Mesendoderm (in vitro differentiated cells): ENCODE data around the gene UBQLN3.

Source experiments
- DNase-seq: peaks from one replicate; pipeline ENCODE4 v3.0.0; 2013
- H2AK5ac ChIP-seq: 2 replicates; pipeline ENCODE4 v1.6.1; 2013; ENCODE audit warnings: low read length, inconsistent platforms
- H2BK120ac ChIP-seq: 2 replicates; pipeline ENCODE4 v1.6.1; 2013; ENCODE audit warnings: low read depth, mild to moderate bottlenecking, low read length, moderate library complexity, mixed read lengths
- H2BK15ac ChIP-seq: replicated peaks from 2 replicates; pipeline ENCODE4 v1.6.1; 2013; ENCODE audit warnings: low read depth, mild to moderate bottlenecking, moderate library complexity
- H2BK5ac ChIP-seq: 2 replicates; pipeline ENCODE4 v1.6.1; 2013; ENCODE audit warnings: low read length, inconsistent platforms
- H3K18ac ChIP-seq: 2 replicates; pipeline ENCODE4 v1.6.1; 2013; ENCODE audit warnings: mild to moderate bottlenecking, low read length, mixed read lengths
- H3K23ac ChIP-seq: one replicate; pipeline ENCODE4 v1.6.1; 2013; ENCODE audit warnings: low read length
- H3K27ac ChIP-seq: 2 replicates; pipeline ENCODE4 v1.5.1; 2013; ENCODE audit warnings: low read depth, mild to moderate bottlenecking, inconsistent platforms, low read length, moderate library complexity
- H3K27me3 ChIP-seq: 2 replicates; pipeline ENCODE4 v1.6.1; 2013; ENCODE audit warnings: low read length, control low read depth, mild to moderate bottlenecking, inconsistent platforms; ENCODE audit not compliant: insufficient read depth, poor library complexity
- H3K36me3 ChIP-seq: 2 replicates; pipeline ENCODE4 v1.6.1; 2013; ENCODE audit warnings: low read length, inconsistent platforms; ENCODE audit not compliant: control insufficient read depth, insufficient read depth
- H3K4ac ChIP-seq: one replicate; pipeline ENCODE4 v1.6.1; 2013; ENCODE audit warnings: low read depth, mild to moderate bottlenecking, low read length, moderate library complexity
- H3K4me1 ChIP-seq: 2 replicates; pipeline ENCODE4 v1.6.1; 2013; ENCODE audit warnings: low read depth, low read length, inconsistent platforms; ENCODE audit not compliant: control insufficient read depth
- H3K4me2 ChIP-seq: 2 replicates; pipeline ENCODE4 v1.6.1; 2013; ENCODE audit warnings: low read length
- H3K4me3 ChIP-seq: 2 replicates; pipeline ENCODE4 v1.5.1; 2013; ENCODE audit warnings: mild to moderate bottlenecking, low read length
- H3K56ac ChIP-seq: one replicate; pipeline ENCODE4 v1.6.1; 2013; ENCODE audit warnings: low read length
- H3K79me1 ChIP-seq: 2 replicates; pipeline ENCODE4 v1.6.1; 2013; ENCODE audit warnings: low read length, inconsistent platforms
- H3K79me2 ChIP-seq: 2 replicates; pipeline ENCODE4 v1.6.1; 2013; ENCODE audit warnings: mild to moderate bottlenecking, low read length; ENCODE audit not compliant: control insufficient read depth, insufficient read depth
- H3K9ac ChIP-seq: 2 replicates; pipeline ENCODE4 v1.6.1; 2013; ENCODE audit warnings: low read length, inconsistent platforms
- H4K5ac ChIP-seq: one replicate; pipeline ENCODE4 v1.6.1; 2013; ENCODE audit warnings: low read length
- H4K8ac ChIP-seq: one replicate; pipeline ENCODE4 v1.6.1; 2013; ENCODE audit warnings: low read depth, mild to moderate bottlenecking, control low read depth, low read length, moderate library complexity
- WGBS: extraction: QIAGEN DNeasy Blood & Tissue Kit; methylation state at CpG from one replicate; pipeline ENCODE4 v1.1.7; 2013; ENCODE audit warnings: low lambda C conversion rate, missing lambda C conversion rate; ENCODE audit not compliant: insufficient coverage; ENCODE audit errors: extremely low coverage; 5-methylcytosine and 5-hydroxymethylcytosine counted together

The UBQLN3 gene

DNA sequence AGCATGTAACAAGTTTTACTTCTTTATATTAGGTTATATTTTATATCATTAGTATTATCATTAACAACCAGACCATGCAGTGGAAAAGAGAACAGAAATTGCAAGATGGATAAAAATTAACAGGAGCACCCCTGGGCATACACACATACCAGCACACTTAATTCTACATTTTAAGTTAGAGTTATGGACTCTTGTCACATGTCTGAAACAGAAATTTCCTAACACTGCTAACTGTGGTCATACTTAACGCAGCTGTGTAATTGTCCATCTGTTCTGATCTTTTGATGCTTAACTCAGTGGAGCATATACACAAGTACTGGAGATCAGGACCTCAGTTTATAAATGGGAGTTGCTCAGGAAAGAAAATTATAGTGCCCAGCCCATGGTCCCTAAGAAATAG, 38.2 kb upstream of the UBQLN3 start:
- H3K79me1 ChIP-seq = no peaks in the 10 kb centered on the region
- no peaks in the 10 kb centered on the region for H3K79me2 ChIP-seq
- H3K4me2 ChIP-seq = no peak overlapping the region
- H3K27me3 ChIP-seq = no peaks in the 10 kb centered on the region
- H3K4me1 ChIP-seq = no peaks in the 10 kb centered on the region
- H3K9ac ChIP-seq = no peak overlapping the region
- no peak overlapping the region for H4K5ac ChIP-seq
- no peak overlapping the region for H3K27ac ChIP-seq
- no peak overlapping the region for H3K23ac ChIP-seq
- no peak overlapping the region for H3K56ac ChIP-seq
- WGBS = no CpG with 5 or more reads among the region's 1 CpG
- no peak overlapping the region for H3K18ac ChIP-seq
- H4K8ac ChIP-seq = no peak overlapping the region
- H2BK15ac ChIP-seq = no peak overlapping the region
- H2AK5ac ChIP-seq = no peak overlapping the region
- DNase-seq = no peak
- H3K4me3 ChIP-seq = no peak overlapping the region
- no peak overlapping the region for H2BK120ac ChIP-seq
- H3K36me3 ChIP-seq = no peaks in the 10 kb centered on the region
- H3K4ac ChIP-seq = no peak overlapping the region
- no peak overlapping the region for H2BK5ac ChIP-seq

DNA sequence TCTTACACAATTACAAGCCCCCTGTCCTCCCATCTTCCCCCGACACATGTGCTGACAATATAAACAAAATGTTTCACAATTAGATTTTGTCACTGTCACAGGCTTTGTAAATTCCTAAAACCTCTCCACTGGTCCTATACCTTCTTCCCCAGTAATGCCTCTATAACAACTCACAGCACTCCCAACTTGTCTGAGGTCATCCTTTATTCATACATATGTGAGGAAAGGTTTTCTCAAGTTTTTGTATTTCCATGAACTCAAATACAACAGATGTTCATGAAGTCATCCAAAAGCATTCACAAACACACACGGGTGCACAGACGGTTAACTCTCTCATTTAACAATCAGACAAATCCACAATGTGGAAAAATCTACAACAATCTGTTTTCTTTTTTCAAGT, 36.7 kb upstream of the UBQLN3 start:
- no peaks in the 10 kb centered on the region for H3K4me1 ChIP-seq
- H3K18ac ChIP-seq = no peak overlapping the region
- no peak overlapping the region for H2BK120ac ChIP-seq
- H3K4ac ChIP-seq = no peak overlapping the region
- whole genome bisulfite sequencing = 100% methylated on average over 1 of the region's 3 CpGs
- no peak overlapping the region for H3K4me2 ChIP-seq
- no peak overlapping the region for H4K8ac ChIP-seq
- H3K4me3 ChIP-seq = no peak overlapping the region
- H3K27ac ChIP-seq = no peak overlapping the region
- no peaks in the 10 kb centered on the region for H3K27me3 ChIP-seq
- no peak overlapping the region for H2AK5ac ChIP-seq
- H3K79me1 ChIP-seq = no peaks in the 10 kb centered on the region
- no peak overlapping the region for H2BK15ac ChIP-seq
- H3K56ac ChIP-seq = no peak overlapping the region
- H3K79me2 ChIP-seq = no peaks in the 10 kb centered on the region
- H3K36me3 ChIP-seq = no peaks in the 10 kb centered on the region
- H3K9ac ChIP-seq = no peak overlapping the region
- H3K23ac ChIP-seq = no peak overlapping the region
- DNase-seq = peak; percentile 19
- no peak overlapping the region for H2BK5ac ChIP-seq
- no peak overlapping the region for H4K5ac ChIP-seq

DNA sequence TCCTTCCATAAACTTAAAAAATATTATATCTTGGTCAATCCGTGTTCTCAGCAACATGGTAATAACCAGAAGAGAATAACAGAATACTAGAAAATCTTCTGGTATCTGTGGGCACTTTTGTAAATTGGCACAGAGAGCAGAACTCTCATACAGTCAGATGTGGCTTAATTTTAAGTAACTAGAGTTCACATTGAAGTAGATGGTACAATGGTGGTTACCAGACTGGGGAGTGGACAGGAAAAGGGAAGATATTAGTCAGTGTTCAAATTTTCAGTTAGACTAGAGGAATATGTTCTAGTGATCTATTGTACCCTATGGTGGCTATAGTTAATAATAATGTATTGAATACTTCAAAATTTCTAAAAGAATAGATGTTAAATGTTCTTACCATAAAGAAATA, 31.7 kb upstream of the UBQLN3 start:
- Histone ChIP-seq H3K18ac (no peak overlapping the region), H3K9ac (no peak overlapping the region), H2BK15ac (no peak overlapping the region), H3K4ac (no peak overlapping the region), H3K4me3 (no peak overlapping the region), H3K56ac (no peak overlapping the region), H3K27me3 (no peaks in the 10 kb centered on the region), H4K5ac (no peak overlapping the region), H3K79me1 (no peaks in the 10 kb centered on the region), H4K8ac (no peak overlapping the region), H3K4me1 (no peaks in the 10 kb centered on the region), H3K27ac (no peak overlapping the region), H2BK120ac (no peak overlapping the region), H3K23ac (no peak overlapping the region), H3K36me3 (no peaks in the 10 kb centered on the region), H2AK5ac (no peak overlapping the region), H2BK5ac (no peak overlapping the region), H3K4me2 (no peak overlapping the region), H3K79me2 (no peaks in the 10 kb centered on the region)
- WGBS = no CpG with 5 or more reads among the region's 1 CpG
- no peak for DNase-seq

DNA sequence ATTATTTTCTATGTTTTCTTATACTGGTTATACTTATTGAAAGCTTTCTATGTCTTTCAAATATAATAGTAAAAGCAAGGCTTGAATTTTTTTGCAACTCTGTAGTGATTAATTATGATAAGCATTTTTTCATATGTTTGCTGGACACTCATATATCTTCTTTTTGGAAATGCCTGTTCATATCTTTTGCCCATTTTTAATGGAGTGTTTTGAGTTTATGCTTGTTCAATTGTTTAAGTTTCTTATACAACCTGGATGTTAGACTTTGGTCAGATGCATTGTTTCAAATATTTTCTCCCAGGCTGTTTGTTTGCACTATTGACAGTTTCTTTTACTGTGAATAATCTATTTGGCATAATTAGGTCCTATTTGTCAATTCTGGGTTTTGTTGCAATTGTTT, 26.7 kb upstream of the UBQLN3 start:
- no peak overlapping the region for H3K4me3 ChIP-seq
- H3K27me3 ChIP-seq = no peaks in the 10 kb centered on the region
- no peaks in the 10 kb centered on the region for H3K36me3 ChIP-seq
- H2AK5ac ChIP-seq = no peak overlapping the region
- H3K56ac ChIP-seq = no peak overlapping the region
- H3K27ac ChIP-seq = no peak overlapping the region
- H3K4ac ChIP-seq = no peak overlapping the region
- H4K8ac ChIP-seq = no peak overlapping the region
- no peak overlapping the region for H2BK120ac ChIP-seq
- no peak overlapping the region for H3K23ac ChIP-seq
- no peak overlapping the region for H4K5ac ChIP-seq
- H3K79me1 ChIP-seq = no peaks in the 10 kb centered on the region
- H3K4me2 ChIP-seq = no peak overlapping the region
- no peak overlapping the region for H3K18ac ChIP-seq
- no peak overlapping the region for H3K9ac ChIP-seq
- no peak for DNase-seq
- H3K79me2 ChIP-seq = no peaks in the 10 kb centered on the region
- H3K4me1 ChIP-seq = no peaks in the 10 kb centered on the region
- H2BK5ac ChIP-seq = no peak overlapping the region
- no peak overlapping the region for H2BK15ac ChIP-seq

DNA sequence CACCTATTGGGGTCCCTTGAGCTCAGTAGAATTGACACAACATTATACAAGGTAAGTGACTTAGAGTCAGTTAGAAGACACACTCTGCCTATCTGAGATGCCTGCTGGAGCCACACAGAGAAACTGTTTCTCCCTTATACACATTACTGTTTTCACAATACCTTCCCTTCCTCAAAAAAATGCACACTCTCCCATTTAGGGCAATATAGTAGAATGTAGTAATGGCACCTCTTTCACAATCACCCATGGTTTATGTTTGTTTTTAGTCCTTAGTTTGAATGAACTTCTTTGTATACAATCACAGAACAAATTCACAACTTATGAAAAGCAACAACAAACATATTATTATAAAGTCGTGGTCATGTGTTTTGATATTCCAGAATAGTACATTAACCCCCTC, 24.3 kb upstream of the UBQLN3 start:
- H3K4me1 ChIP-seq = no peaks in the 10 kb centered on the region
- no peak overlapping the region for H3K4me3 ChIP-seq
- no peak overlapping the region for H3K4me2 ChIP-seq
- H3K27ac ChIP-seq = no peak overlapping the region
- no peak for DNase-seq
- no peak overlapping the region for H4K5ac ChIP-seq
- no CpG with 5 or more reads among the region's 1 CpG for WGBS
- H3K36me3 ChIP-seq = no peaks in the 10 kb centered on the region
- no peak overlapping the region for H4K8ac ChIP-seq
- no peaks in the 10 kb centered on the region for H3K79me2 ChIP-seq
- no peak overlapping the region for H2AK5ac ChIP-seq
- no peak overlapping the region for H3K18ac ChIP-seq
- H2BK5ac ChIP-seq = no peak overlapping the region
- H3K27me3 ChIP-seq = no peaks in the 10 kb centered on the region
- no peak overlapping the region for H3K56ac ChIP-seq
- no peak overlapping the region for H3K9ac ChIP-seq
- no peak overlapping the region for H2BK15ac ChIP-seq
- no peak overlapping the region for H3K4ac ChIP-seq
- H3K79me1 ChIP-seq = no peaks in the 10 kb centered on the region
- H3K23ac ChIP-seq = no peak overlapping the region
- no peak overlapping the region for H2BK120ac ChIP-seq

DNA sequence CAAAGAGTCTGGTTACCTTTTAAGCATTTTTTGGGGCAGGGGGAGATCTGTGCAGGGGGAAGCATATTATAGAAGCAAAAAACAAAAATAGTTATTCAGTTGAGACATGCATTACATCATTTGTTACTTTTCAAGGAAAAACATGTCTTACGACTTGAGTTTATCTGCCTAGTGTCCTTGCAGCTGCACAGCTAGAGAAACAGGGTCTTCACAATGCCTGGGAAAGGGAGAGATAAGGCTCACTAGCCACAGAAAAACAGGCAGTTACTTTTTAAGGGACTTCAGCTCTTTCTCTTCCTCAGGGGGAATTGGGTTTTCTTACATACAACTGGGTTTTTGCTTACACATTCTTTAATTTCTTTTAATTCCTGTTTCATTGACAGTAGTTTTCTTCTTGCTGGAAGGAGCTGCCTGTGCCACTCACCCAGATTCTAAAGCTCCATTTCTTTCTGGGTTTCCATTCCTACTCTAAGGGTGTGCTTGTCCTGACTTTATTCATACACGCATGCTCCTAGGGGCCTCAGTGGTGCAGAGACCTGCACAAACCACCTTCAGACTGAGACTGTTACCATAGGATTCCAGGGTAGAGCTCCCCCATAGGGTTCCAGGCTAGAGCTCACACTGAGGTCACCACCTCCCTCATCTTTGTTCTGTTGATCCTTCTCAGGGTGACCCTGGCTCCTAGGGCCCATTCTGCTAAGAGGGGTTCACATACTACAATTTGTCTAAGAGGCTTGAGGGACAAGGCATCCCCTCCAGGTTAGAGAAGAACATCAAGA, 21.5 kb upstream of the UBQLN3 start:
- Histone ChIP-seq H3K4me2 (no peak overlapping the region), H3K27ac (no peak overlapping the region), H3K79me2 (no peaks in the 10 kb centered on the region), H3K4me1 (no peaks in the 10 kb centered on the region), H3K18ac (no peak overlapping the region), H3K36me3 (no peaks in the 10 kb centered on the region), H2BK120ac (no peak overlapping the region), H2BK5ac (no peak overlapping the region), H3K9ac (no peak overlapping the region), H3K27me3 (no peaks in the 10 kb centered on the region), H3K4me3 (no peak overlapping the region), H4K5ac (no peak overlapping the region), H3K79me1 (no peaks in the 10 kb centered on the region), H2AK5ac (no peak overlapping the region), H2BK15ac (no peak overlapping the region), H3K23ac (no peak overlapping the region), H3K56ac (no peak overlapping the region), H3K4ac (no peak overlapping the region), H4K8ac (no peak overlapping the region)
- WGBS = no CpG with 5 or more reads among the region's 2 CpGs
- DNase-seq = no peak
